ENCODE data around the gene ADH4. TPM values are rescaled to one million over a fixed set of nuclear protein-coding genes. Genes with fewer than 3 reads are reported as not detected.
"Not testable (repeated sequence)": the region's sequence is repeated elsewhere in the genome, so short reads cannot be mapped to it uniquely, and the experiment has no call there.

The ADH4 gene
- total RNA-seq (2014; rRNA removed; shearing (Covaris generic)) (not detected in 2 replicates), polyA plus RNA-seq (2016; fragmentation: Nextera tagmentation; extraction: Ambion mirVana) (0.47 TPM in 1 of 2 replicates, not detected in the other)
- long read RNA-seq = 0 reads

- no peak for DNase-seq (ENCODE audit: low spot score)
- Histone ChIP-seq H3K4me3 (no peak within 1 kb of the TSS), H3K79me2 (replicated peaks; ENCODE audit: insufficient read depth) (no peaks in the 10 kb centered on the region), H3F3A (replicated peaks; ENCODE audit: low read depth) (no peaks in the 10 kb centered on the region), H3K9me2 (ENCODE audit: insufficient read depth) (no peaks in the 10 kb centered on the region), H3K4me1 (ENCODE audit: insufficient read depth) (no peaks in the 10 kb centered on the region; the same call in 1 of the 2 replicates), H3K27ac (ENCODE audit: low read depth) (no peak within 1 kb of the TSS), H2AFZ (no peak within 1 kb of the TSS), H3K4me2 (no peak within 1 kb of the TSS), H3K27me3 (ENCODE audit: insufficient read depth) (no peaks in the 10 kb centered on the region), H4K20me1 (replicated peaks; ENCODE audit: insufficient read depth) (no peaks in the 10 kb centered on the region), H3K36me3 (ENCODE audit: insufficient read depth) (no peaks in the 10 kb centered on the region)
- peaks cover 3% of the 10 kb centered on the region; the same call in 2 of the 3 replicates for H3K9me3 Mint-ChIP-seq
- no peak within 1 kb of the TSS for H3K27ac Mint-ChIP-seq
- ATAC-seq = no peak
- H3K27me3 Mint-ChIP-seq (ENCODE audit: insufficient read depth, low read depth, poor library complexity) = no peaks in the 10 kb centered on the region
- H3K4me1 Mint-ChIP-seq = peaks cover 4% of the 10 kb centered on the region; the same call in 2 of the 3 replicates
- no peak within 1 kb of the TSS for H3K4me3 Mint-ChIP-seq
- TF ChIP-seq REST (IDR thresholded peaks at IDR 0.05; ENCODE audit: unreplicated experiment) = no peak
- TF ChIP-seq NANOG (IDR thresholded peaks at IDR 0.05; ENCODE audit: borderline replicate concordance) = no peak
- TF ChIP-seq CTCF (conservative IDR thresholded peaks at IDR 0.05; ENCODE audit: low read depth in 2 of 2) = no peak
- TF ChIP-seq ZNF114 (CRISPR knock-in tag; IDR thresholded peaks at IDR 0.05) = no peak
- TF ChIP-seq EZH2 (IDR thresholded peaks at IDR 0.05; ENCODE audit: low read depth, unreplicated experiment) = no peak
- 0 out of 3 replicates have a peak, but pooled peaks cover 3% of the 10 kb centered on the region for H3K36me3 Mint-ChIP-seq (ENCODE audit: low read depth)
Measured at GRCh38 chr4:99144070-99144469, at the start of gene ADH4. Gene ADH4 (minus strand): TSS chr4:99144297. CDS start chr4:99144222, 75 bp downstream.

GRCh38 chr4:99190336-99190735 lies 46.2 kb upstream of the ADH4 start:
- Mint-ChIP-seq H3K4me3 (no peak overlapping the region), H3K27ac (no peak overlapping the region), H3K27me3 (ENCODE audit: insufficient read depth, low read depth, poor library complexity) (peaks cover 2% of the 10 kb centered on the region), H3K9me3 (peaks cover 67% of the 10 kb centered on the region), H3K36me3 (ENCODE audit: low read depth) (peaks cover 57% of the 10 kb centered on the region), H3K4me1 (no peaks in the 10 kb centered on the region)
- Histone ChIP-seq H3K27ac (ENCODE audit: low read depth) (no peak overlapping the region), H4K20me1 (replicated peaks; ENCODE audit: insufficient read depth) (no peaks in the 10 kb centered on the region), H3K4me3 (no peak overlapping the region), H3F3A (replicated peaks; ENCODE audit: low read depth) (no peaks in the 10 kb centered on the region), H3K36me3 (ENCODE audit: insufficient read depth) (no peaks in the 10 kb centered on the region; the same call in 1 of the 2 replicates), H3K4me2 (no peak overlapping the region), H3K79me2 (replicated peaks; ENCODE audit: insufficient read depth) (no peaks in the 10 kb centered on the region), H3K27me3 (ENCODE audit: insufficient read depth) (no peaks in the 10 kb centered on the region), H2AFZ (no peak overlapping the region), H3K9me2 (ENCODE audit: insufficient read depth) (peaks cover 8% of the 10 kb centered on the region; the same call in 1 of the 2 replicates), H3K4me1 (ENCODE audit: insufficient read depth) (no peaks in the 10 kb centered on the region)
- no peak for DNase-seq (ENCODE audit: low spot score)
- no peak for ATAC-seq
- TF ChIP-seq CREB1 (CRISPR knock-in tag; IDR thresholded peaks at IDR 0.05; ENCODE audit: low read depth) = no peak

GRCh38 chr4:99189900-99190299 lies 45.8 kb upstream of the ADH4 start:
- H3K27ac Mint-ChIP-seq, ATAC-seq: not testable (repeated sequence)
- peaks cover 72% of the 10 kb centered on the region for H3K9me3 Mint-ChIP-seq

More at GRCh38 chr4:99189900-99190299, 45.8 kb upstream of the ADH4 start:
- not testable (repeated sequence) for H3F3A ChIP-seq (replicated peaks; ENCODE audit: low read depth); H3K4me2 ChIP-seq; H3K27ac ChIP-seq (ENCODE audit: low read depth); H3K36me3 ChIP-seq (ENCODE audit: insufficient read depth); H4K20me1 ChIP-seq (replicated peaks; ENCODE audit: insufficient read depth); H3K79me2 ChIP-seq (replicated peaks; ENCODE audit: insufficient read depth); H3K4me1 ChIP-seq (ENCODE audit: insufficient read depth); H3K4me3 ChIP-seq; H2AFZ ChIP-seq; H3K4me3 Mint-ChIP-seq; H3K9me2 ChIP-seq (ENCODE audit: insufficient read depth); DNase-seq (ENCODE audit: low spot score); H3K4me1 Mint-ChIP-seq; H3K27me3 ChIP-seq (ENCODE audit: insufficient read depth); H3K27me3 Mint-ChIP-seq (ENCODE audit: insufficient read depth, low read depth, poor library complexity)
- peaks cover 59% of the 10 kb centered on the region for H3K36me3 Mint-ChIP-seq (ENCODE audit: low read depth)

Measured in GM23338 (cell line).